PC-9 (cell line): ENCODE results near the gene TTBK1.

ENCODE experiments used
- CTCF ChIP-seq: fragments of 200-600 bp; sonication (generic); conservative IDR thresholded peaks from 2 replicates; pipeline ENCODE4 v1.6.1; 2017; ENCODE audit warnings: mixed run types, antibody characterized with exemption, mild to moderate bottlenecking, moderate library complexity
- EZH2 ChIP-seq: fragments of 200-600 bp; sonication (generic); IDR thresholded peaks from 2 replicates; pipeline ENCODE4 v1.8.0; 2017; ENCODE audit warnings: antibody characterized with exemption, low read depth

GRCh38 chr6:43271944-43272343 lies 28.7 kb downstream of the TTBK1 start:
- TF ChIP-seq CTCF (no peak), EZH2 (no peak)
